ENCODE results near the gene SCYGR7. TPM values are rescaled to one million over a fixed set of nuclear protein-coding genes. Genes with fewer than 3 reads are reported as not detected.
"Not testable (repeated sequence)": the region's sequence is repeated elsewhere in the genome, so short reads cannot be mapped to it uniquely, and the experiment has no call there.

SCYGR7 gene
- total RNA-seq, 1 experiment from 2014 or later: not detected

- DNase-seq (ENCODE audit: low read depth): not testable (repeated sequence)
Observed at GRCh38 chr2:227756261-227756660, 28.1 kb downstream of the SCYGR7 start.

GRCh38 chr2:227759411-227760118 lies 31.4 kb downstream of the SCYGR7 start:
- no peak for DNase-seq (ENCODE audit: low read depth)

- no peak for DNase-seq (ENCODE audit: low read depth)
Observed at GRCh38 chr2:227761740-227762476, 33.8 kb downstream of the SCYGR7 start.

- no peak for DNase-seq (ENCODE audit: low read depth)
Observed at GRCh38 chr2:227765788-227766372, 37.7 kb downstream of the SCYGR7 start.

- peak; percentile 70 for DNase-seq (ENCODE audit: low read depth)
Observed at GRCh38 chr2:227766373-227766883, 38.3 kb downstream of the SCYGR7 start.

GRCh38 chr2:227767830-227768229 lies 39.7 kb downstream of the SCYGR7 start:
- DNase-seq (ENCODE audit: low read depth): no peak

GRCh38 chr2:227772197-227772661 lies 44.1 kb downstream of the SCYGR7 start:
- DNase-seq (ENCODE audit: low read depth): no peak

- DNase-seq (ENCODE audit: low read depth): no peak
Observed at GRCh38 chr2:227772932-227773331, 44.8 kb downstream of the SCYGR7 start.

- DNase-seq (ENCODE audit: low read depth): no peak
Observed at GRCh38 chr2:227774011-227774624, 46.0 kb downstream of the SCYGR7 start.

GRCh38 chr2:227774895-227775842 lies 47.0 kb downstream of the SCYGR7 start:
- no peak for DNase-seq (ENCODE audit: low read depth)

Other genes with a start within 250 kb of the SCYGR7 start
- gene SCYGR2, start 129.4 kb upstream of the SCYGR7 start, total RNA-seq (2014; rRNA removed): not detected in 2 replicates
- gene SCYGR3, start 113.5 kb upstream of the SCYGR7 start, total RNA-seq (2014; rRNA removed): not detected in 2 replicates
- not detected in 2 replicates for gene SCYGR4, start 110.8 kb upstream of the SCYGR7 start, total RNA-seq (2014; rRNA removed)
- not detected in 2 replicates for gene SCYGR5, start 61.5 kb upstream of the SCYGR7 start, total RNA-seq (2014; rRNA removed)
- gene SLC19A3, start 10.3 kb upstream of the SCYGR7 start, total RNA-seq (2014; rRNA removed): 0.17 and 0.26 TPM in 2 replicates
- gene SCYGR6, start 3.6 kb upstream of the SCYGR7 start, total RNA-seq (2014; rRNA removed): not detected in 2 replicates
- gene SCYGR8, start 17.6 kb downstream of the SCYGR7 start, total RNA-seq (2014; rRNA removed): not detected in 2 replicates
- gene CCL20, start 85.5 kb downstream of the SCYGR7 start, total RNA-seq (2014; rRNA removed): 1.3 and 2.3 TPM in 2 replicates
- gene DAW1, start 143.3 kb downstream of the SCYGR7 start, total RNA-seq (2014; rRNA removed): 0.23 and 0.32 TPM in 2 replicates